HG02973 (cell line): ENCODE results near the gene FST.

Experiments used
- ATAC-seq: cut with Tn5 transposase; IDR thresholded peaks from one replicate; pipeline ENCODE4 v1.9.1; 2021; ENCODE audit warnings: moderate library complexity; ENCODE audit not compliant: unreplicated experiment

The FST gene

GRCh38 chr5:53508125-53508524 lies 27.7 kb downstream of the FST start:
- no peak for ATAC-seq

- ATAC-seq = no peak
Observed at GRCh38 chr5:53512539-53512938, 32.1 kb downstream of the FST start.

- no peak for ATAC-seq
Observed at GRCh38 chr5:53515988-53516387, 35.6 kb downstream of the FST start.

- ATAC-seq = no peak
Observed at GRCh38 chr5:53520813-53521212, 40.4 kb downstream of the FST start.
